Measurements from ENCODE around the gene ABHD17C. TPM values are rescaled to one million over a fixed set of nuclear protein-coding genes. Genes with fewer than 3 reads are reported as not detected.

The ABHD17C gene
- total RNA-seq, 1 donor from 2014 or later, result 28.2 TPM

DNA sequence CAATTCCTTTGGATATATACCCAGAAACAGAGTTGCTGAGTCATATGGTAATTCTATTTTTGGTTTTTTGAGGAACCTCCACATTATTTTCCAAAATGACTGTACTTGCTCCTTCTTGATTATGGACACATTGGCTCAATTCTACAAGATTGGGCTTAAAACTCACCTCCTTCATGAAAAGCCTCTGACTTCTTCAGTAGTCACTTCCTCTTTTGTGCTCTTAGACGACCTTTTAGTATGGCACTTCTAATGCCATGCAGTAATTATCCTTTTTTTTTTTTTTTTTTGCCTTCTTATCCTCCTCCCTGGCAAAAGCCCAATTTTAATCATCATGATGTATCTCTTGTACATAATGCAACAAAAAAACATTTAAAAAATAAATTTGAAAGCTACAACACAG, 33.0 kb upstream of the ABHD17C start:
- no peak for DNase-seq
- Histone ChIP-seq H3K36me3 (no peaks in the 10 kb centered on the region), H3K4me3 (no peak overlapping the region), H3K9me3 (no peaks in the 10 kb centered on the region), H3K27ac (no peak overlapping the region), H3K27me3 (ENCODE audit: low read depth) (no peaks in the 10 kb centered on the region), H3K4me1 (no peaks in the 10 kb centered on the region)
- ATAC-seq, result no peak
- intact Hi-C loops (cut with DNase I), result no loop called here
- no peak for TF ChIP-seq CTCF (IDR thresholded peaks at IDR 0.05)

DNA sequence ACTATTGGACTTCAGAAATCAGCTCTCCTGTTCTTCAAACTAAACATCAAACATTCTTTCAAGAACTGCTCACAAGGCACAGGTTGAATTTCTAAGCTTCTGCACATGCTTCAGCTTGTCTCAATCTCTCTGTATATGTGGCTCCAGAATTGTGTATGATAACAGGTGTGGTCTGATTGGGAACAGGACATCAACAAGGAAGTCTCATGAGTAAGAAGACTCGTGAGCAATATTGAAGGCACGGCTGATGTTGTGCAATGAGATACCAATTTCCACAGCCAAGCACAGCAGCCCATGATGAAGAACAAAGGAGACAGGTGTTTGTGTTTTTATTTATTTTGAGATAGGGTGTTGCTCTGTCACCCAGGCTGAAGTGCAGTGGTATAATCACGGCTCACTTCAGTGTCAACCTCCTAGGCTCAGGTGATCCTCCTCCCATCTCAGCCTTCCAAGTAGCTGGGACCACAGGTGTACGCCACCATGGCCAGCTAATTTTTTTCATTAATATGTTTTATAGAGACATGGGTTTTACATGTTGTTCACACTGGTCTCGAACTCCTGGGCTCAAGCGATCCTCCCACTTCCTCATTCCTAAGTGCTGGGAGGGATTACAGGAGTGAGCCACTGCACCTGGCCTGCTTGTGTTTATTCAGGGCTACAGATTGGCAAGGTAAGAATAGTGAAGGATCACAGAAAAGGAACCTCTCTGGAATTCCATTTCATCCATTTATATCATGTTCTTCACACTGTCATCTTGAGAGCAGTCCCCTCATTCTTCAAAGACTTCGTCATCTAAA, 32.2 kb upstream of the ABHD17C start:
- Histone ChIP-seq H3K4me1 (no peaks in the 10 kb centered on the region), H3K9me3 (no peaks in the 10 kb centered on the region), H3K27me3 (ENCODE audit: low read depth) (no peaks in the 10 kb centered on the region), H3K27ac (no peak overlapping the region), H3K36me3 (no peaks in the 10 kb centered on the region), H3K4me3 (no peak overlapping the region)
- ATAC-seq (no peak), DNase-seq (no peak)
- TF ChIP-seq CTCF (IDR thresholded peaks at IDR 0.05), result no peak
- intact Hi-C loops (cut with DNase I), result no loop called here

DNA sequence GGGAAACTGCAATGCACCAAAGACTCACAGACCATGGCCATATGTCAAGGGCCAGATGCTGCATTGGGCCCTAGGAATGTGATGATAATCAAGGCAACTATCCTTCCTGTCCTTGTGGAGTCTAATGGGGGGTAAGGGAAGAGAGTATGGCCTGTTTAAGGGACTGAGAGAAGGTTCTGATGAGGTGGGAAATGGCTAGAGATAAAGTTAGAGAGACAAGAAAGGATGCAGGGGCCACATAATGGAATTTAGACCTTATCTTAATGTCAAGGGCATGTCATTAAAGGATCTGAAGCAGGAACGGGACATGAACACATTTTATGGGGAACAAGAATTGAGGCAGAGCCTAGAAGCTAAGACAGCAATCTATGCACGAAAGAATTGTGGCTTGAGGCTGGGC, 30.0 kb upstream of the ABHD17C start:
- Histone ChIP-seq H3K4me3 (no peak overlapping the region), H3K27me3 (ENCODE audit: low read depth) (no peaks in the 10 kb centered on the region), H3K4me1 (no peaks in the 10 kb centered on the region), H3K27ac (no peak overlapping the region), H3K9me3 (no peaks in the 10 kb centered on the region), H3K36me3 (no peaks in the 10 kb centered on the region)
- intact Hi-C loops (cut with DNase I), result no loop called here
- ATAC-seq (no peak), DNase-seq (no peak)
- no peak for TF ChIP-seq CTCF (IDR thresholded peaks at IDR 0.05)

DNA sequence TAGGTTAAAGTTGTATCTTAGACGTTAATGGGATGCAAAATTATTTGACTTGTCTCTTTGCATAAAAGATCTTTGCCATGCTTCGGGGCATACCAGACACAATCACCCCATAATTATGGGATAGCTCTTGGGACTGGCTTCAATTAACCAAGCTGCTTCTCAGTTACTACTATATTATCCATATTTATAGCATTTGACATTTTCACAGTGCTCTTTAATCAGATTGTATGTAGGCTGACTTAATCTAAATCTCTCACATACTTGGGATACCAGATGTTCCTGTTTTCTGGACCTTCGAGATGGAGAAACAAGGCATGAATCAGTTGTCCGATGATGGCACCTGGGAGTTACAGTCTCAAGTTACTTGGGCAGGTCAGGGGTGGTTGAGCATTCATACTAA, 27.2 kb upstream of the ABHD17C start:
- DNase-seq, result no peak

GRCh38 chr15:80668546-80669236, 26.4 kb upstream of the ABHD17C start:
- H3K9me3 ChIP-seq, result no peaks in the 10 kb centered on the region

More for the DNA sequence above, 27.2 kb upstream of the ABHD17C start:
- TF ChIP-seq CTCF (IDR thresholded peaks at IDR 0.05), result no peak
- H3K27me3 ChIP-seq (ENCODE audit: low read depth), result no peaks in the 10 kb centered on the region
- H3K4me3 ChIP-seq, result no peak overlapping the region
- no peak for ATAC-seq
- no peaks in the 10 kb centered on the region for H3K9me3 ChIP-seq
- no peaks in the 10 kb centered on the region for H3K4me1 ChIP-seq
- intact Hi-C loops (cut with DNase I), result no loop called here
- no peak overlapping the region for H3K27ac ChIP-seq
- H3K36me3 ChIP-seq, result no peaks in the 10 kb centered on the region

More at GRCh38 chr15:80668546-80669236, 26.4 kb upstream of the ABHD17C start:
- Histone ChIP-seq H3K27ac (no peak overlapping the region), H3K4me1 (no peaks in the 10 kb centered on the region), H3K27me3 (ENCODE audit: low read depth) (no peaks in the 10 kb centered on the region), H3K4me3 (no peak overlapping the region), H3K36me3 (no peaks in the 10 kb centered on the region)
- no peak for ATAC-seq
- intact Hi-C loops (cut with DNase I), result no loop called here
- no peak for TF ChIP-seq CTCF (IDR thresholded peaks at IDR 0.05)
- DNase-seq, result no peak

Measured in lower lobe of right lung (tissue), 2 donors.